ENCODE measurements around the gene ST7. TPM values are rescaled to one million over a fixed set of nuclear protein-coding genes. Genes with fewer than 3 reads are reported as not detected.

ST7 gene
- total and polyA plus RNA-seq, 2 donors (not counting 3 experiments of a cell fraction or from before 2014, with no cell fraction given): 18.6 to 24.9 TPM

DNA sequence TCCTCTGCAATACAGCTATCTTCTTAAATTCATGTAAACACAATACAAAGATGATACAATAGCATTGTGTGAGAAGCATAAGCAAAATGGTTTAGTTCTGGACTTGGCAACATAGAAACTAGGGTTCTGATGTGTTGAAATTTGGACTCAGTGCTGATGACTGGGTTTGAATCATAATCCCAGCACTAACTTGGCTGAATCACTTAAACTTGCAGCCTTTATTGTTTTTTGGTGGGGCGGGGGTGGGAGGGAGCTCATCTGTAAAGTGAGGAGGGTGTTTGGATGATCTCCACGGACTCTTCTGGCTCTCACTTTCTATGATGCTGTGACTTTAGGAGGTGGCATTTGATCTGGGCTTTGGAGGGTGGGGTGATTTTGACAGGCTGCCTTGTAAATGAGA is 211.3 kb downstream of the ST7 start:
- Histone ChIP-seq H3K36me3 (ENCODE audit: control insufficient read depth in 2 of 2, extremely low read depth in 1 of 2, insufficient read depth in 2 of 2, low read length in 2 of 2) (no peaks in the 10 kb centered on the region), H3K4me2 (ENCODE audit: insufficient read depth, low read length) (no peak overlapping the region), H4K20me1 (replicated peaks; ENCODE audit: control insufficient read depth, extremely low read depth, insufficient read depth, low read length) (no peaks in the 10 kb centered on the region), H3K9me1 (replicated peaks; ENCODE audit: control insufficient read depth, extremely low read depth, insufficient read depth, low read length) (no peaks in the 10 kb centered on the region), H3K9ac (replicated peaks; ENCODE audit: extremely low read depth, insufficient read depth, low read length) (no peak overlapping the region), H3K79me2 (ENCODE audit: control insufficient read depth, insufficient read depth, low read length) (no peaks in the 10 kb centered on the region), H3K4me1 (ENCODE audit: control insufficient read depth, extremely low read depth, insufficient read depth, low read length) (peaks cover 3% of the 10 kb centered on the region), H3K27me3 (ENCODE audit: control insufficient read depth in 2 of 2, insufficient read depth in 2 of 2, low read length in 2 of 2) (no peaks in the 10 kb centered on the region), H3K4me3 (replicated peaks in 1 of 3; ENCODE audit: insufficient read depth in 1 of 3, low read depth in 1 of 3, low read length in 3 of 3) (no peak overlapping the region), H3K9me3 (replicated peaks; ENCODE audit: control insufficient read depth, insufficient read depth, low read length) (no peaks in the 10 kb centered on the region), H2AFZ (ENCODE audit: low read depth, low read length) (no peak overlapping the region), H3K27ac (ENCODE audit: insufficient read depth, low read depth, low read length) (no peak overlapping the region)
- FAIRE-seq (no peak), DNase-seq (ENCODE audit: low read depth, low spot score) (no peak)
- CTCF ChIA-PET: interaction anchor here (1.2 kb wide), 1 partner anchor 18 kb away, joined by 3 read pairs; no protein-coding TSS in a partner anchor
- intact Hi-C loops (cut with micrococcal nuclease): no loop called here
- POLR2A ChIA-PET: no interaction called here
- TF ChIP-seq GATA2 (IDR thresholded peaks at IDR 0.05; ENCODE audit: insufficient read depth, insufficient read length, low read depth, low read length): no peak
- TF ChIP-seq, protein P1, sequence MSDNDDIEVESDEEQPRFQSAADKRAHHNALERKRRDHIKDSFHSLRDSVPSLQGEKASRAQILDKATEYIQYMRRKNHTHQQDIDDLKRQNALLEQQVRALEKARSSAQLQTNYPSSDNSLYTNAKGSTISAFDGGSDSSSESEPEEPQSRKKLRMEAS (IDR thresholded peaks at IDR 0.05; ENCODE audit: insufficient read depth, insufficient read length): no peak
- TF ChIP-seq MYC (IDR thresholded peaks at IDR 0.05; ENCODE audit: low read depth, low read length): no peak
- TF ChIP-seq JUN (IDR thresholded peaks at IDR 0.05; ENCODE audit: borderline replicate concordance, insufficient read depth, insufficient read length, low read depth): no peak
- no peak for TF ChIP-seq POLR2AphosphoS5 (IDR thresholded peaks at IDR 0.05; ENCODE audit: insufficient read depth, low read depth, low read length)
- dilution Hi-C loops (cut with MboI; ENCODE audit: extremely low pct_ligation_motif_present, low sequenced_read_pairs): no loop called here
- BruUV-seq (replicated peaks): no TSS peak

DNA sequence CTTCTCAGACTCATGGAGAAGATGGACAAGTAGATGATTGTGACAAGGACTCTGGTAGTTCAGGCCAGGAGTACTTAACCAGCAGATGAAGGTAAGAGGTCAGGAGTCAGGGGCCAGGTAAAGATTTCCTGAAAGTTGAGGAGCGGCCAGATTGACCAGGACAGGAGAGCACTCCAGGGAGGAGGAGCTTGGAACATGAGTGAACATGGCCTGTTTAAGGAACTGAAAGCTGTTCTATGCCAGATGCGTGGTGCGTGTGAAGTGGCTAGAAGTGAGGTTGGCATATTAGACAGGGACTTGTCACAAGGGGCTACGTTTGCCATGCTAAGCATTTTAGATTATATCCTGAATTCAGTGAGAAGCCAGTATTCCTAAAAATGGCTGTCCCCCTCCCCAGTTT is 212.4 kb downstream of the ST7 start:
- Histone ChIP-seq H3K4me3 (replicated peaks in 1 of 3; ENCODE audit: insufficient read depth in 1 of 3, low read depth in 1 of 3, low read length in 3 of 3) (no peak overlapping the region), H3K9me1 (replicated peaks; ENCODE audit: control insufficient read depth, extremely low read depth, insufficient read depth, low read length) (no peaks in the 10 kb centered on the region), H3K79me2 (ENCODE audit: control insufficient read depth, insufficient read depth, low read length) (no peaks in the 10 kb centered on the region), H3K4me1 (ENCODE audit: control insufficient read depth, extremely low read depth, insufficient read depth, low read length) (peaks cover 12% of the 10 kb centered on the region), H4K20me1 (replicated peaks; ENCODE audit: control insufficient read depth, extremely low read depth, insufficient read depth, low read length) (no peaks in the 10 kb centered on the region), H3K9me3 (replicated peaks; ENCODE audit: control insufficient read depth, insufficient read depth, low read length) (no peaks in the 10 kb centered on the region), H3K36me3 (ENCODE audit: control insufficient read depth in 2 of 2, extremely low read depth in 1 of 2, insufficient read depth in 2 of 2, low read length in 2 of 2) (no peaks in the 10 kb centered on the region), H3K9ac (replicated peaks; ENCODE audit: extremely low read depth, insufficient read depth, low read length) (no peak overlapping the region), H3K27ac (ENCODE audit: insufficient read depth, low read depth, low read length) (no peak overlapping the region), H3K27me3 (ENCODE audit: control insufficient read depth in 2 of 2, insufficient read depth in 2 of 2, low read length in 2 of 2) (no peaks in the 10 kb centered on the region), H3K4me2 (ENCODE audit: insufficient read depth, low read length) (no peak overlapping the region), H2AFZ (ENCODE audit: low read depth, low read length) (no peak overlapping the region)
- CTCF ChIA-PET: interaction anchor here (1.2 kb wide), 1 partner anchor 17 kb away, joined by 3 read pairs; no protein-coding TSS in a partner anchor
- FAIRE-seq (no peak), DNase-seq (ENCODE audit: low read depth, low spot score) (no peak)
- BruUV-seq (replicated peaks): no TSS peak
- POLR2A ChIA-PET: no interaction called here
- dilution Hi-C loops (cut with MboI; ENCODE audit: extremely low pct_ligation_motif_present, low sequenced_read_pairs): no loop called here
- intact Hi-C loops (cut with micrococcal nuclease): no loop called here
- no peak for TF ChIP-seq MYC (IDR thresholded peaks at IDR 0.05; ENCODE audit: low read depth, low read length)
- TF ChIP-seq GATA2 (IDR thresholded peaks at IDR 0.05; ENCODE audit: insufficient read depth, insufficient read length, low read depth, low read length): no peak
- TF ChIP-seq JUN (IDR thresholded peaks at IDR 0.05; ENCODE audit: borderline replicate concordance, insufficient read depth, insufficient read length, low read depth): no peak
- no peak for TF ChIP-seq POLR2A (IDR thresholded peaks at IDR 0.05; ENCODE audit: low read depth, low read length)
- no peak for TF ChIP-seq FOS (IDR thresholded peaks at IDR 0.05; ENCODE audit: borderline replicate concordance, insufficient read depth, low read length)
- no peak for TF ChIP-seq POLR2AphosphoS5 (IDR thresholded peaks at IDR 0.05; ENCODE audit: insufficient read depth, low read depth, low read length)
- TF ChIP-seq, protein P2, sequence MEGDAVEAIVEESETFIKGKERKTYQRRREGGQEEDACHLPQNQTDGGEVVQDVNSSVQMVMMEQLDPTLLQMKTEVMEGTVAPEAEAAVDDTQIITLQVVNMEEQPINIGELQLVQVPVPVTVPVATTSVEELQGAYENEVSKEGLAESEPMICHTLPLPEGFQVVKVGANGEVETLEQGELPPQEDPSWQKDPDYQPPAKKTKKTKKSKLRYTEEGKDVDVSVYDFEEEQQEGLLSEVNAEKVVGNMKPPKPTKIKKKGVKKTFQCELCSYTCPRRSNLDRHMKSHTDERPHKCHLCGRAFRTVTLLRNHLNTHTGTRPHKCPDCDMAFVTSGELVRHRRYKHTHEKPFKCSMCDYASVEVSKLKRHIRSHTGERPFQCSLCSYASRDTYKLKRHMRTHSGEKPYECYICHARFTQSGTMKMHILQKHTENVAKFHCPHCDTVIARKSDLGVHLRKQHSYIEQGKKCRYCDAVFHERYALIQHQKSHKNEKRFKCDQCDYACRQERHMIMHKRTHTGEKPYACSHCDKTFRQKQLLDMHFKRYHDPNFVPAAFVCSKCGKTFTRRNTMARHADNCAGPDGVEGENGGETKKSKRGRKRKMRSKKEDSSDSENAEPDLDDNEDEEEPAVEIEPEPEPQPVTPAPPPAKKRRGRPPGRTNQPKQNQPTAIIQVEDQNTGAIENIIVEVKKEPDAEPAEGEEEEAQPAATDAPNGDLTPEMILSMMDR (IDR thresholded peaks at IDR 0.05; ENCODE audit: extremely low read depth in 1 of 2, insufficient read depth in 1 of 2, low read depth in 1 of 2, low read length in 2 of 2): no peak
- no peak for TF ChIP-seq EZH2 (IDR thresholded peaks at IDR 0.05; ENCODE audit: borderline replicate concordance, low read depth, low read length, severe bottlenecking)

Measured in endothelial cell of umbilical vein (primary cell).